Stimulated activated CD4-positive, alpha-beta T cell treated with anti-CD3 and anti-CD28 coated beads, Interleukin-1b, Interleukin-23, amount 100 ng/mL, for 24 hours (primary cell): ENCODE data around the gene AOX1.
"Not testable (repeated sequence)": the region's sequence is repeated elsewhere in the genome, so short reads cannot be mapped to it uniquely, and the experiment has no call there.

Experiments used
- DNase-seq, 4 experiments: peaks; one replicate each; pipeline ENCODE4 v3.0.0-alpha.2; 2020; ENCODE audit warnings: low read depth in 4 of 4, low spot score in 1 of 4

AOX1 gene

DNA sequence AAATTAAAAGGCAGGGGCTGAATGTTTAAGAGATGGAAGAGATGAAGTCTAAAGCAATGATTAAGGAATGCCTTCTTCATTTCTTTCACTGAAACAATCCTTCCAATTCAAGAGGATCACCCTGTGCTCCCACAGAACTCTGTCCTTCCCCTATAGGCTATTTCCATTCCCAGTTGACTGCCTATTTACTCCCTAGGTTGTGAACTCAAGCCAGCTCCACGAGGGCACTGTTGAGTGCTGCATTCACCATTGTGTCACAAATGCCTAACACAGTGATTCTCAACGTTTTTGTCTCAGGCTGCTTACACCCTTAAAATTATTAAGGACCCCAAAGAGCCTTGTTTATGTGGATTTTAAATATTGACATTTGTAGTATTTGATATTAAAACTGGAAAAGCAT is 112.4 kb downstream of the AOX1 start:
- DNase-seq: no peak

GRCh38 chr2:200699310-200699709 is 113.5 kb downstream of the AOX1 start:
- no peak for DNase-seq

- no peak for DNase-seq
Observed at GRCh38 chr2:200700856-200701255, 115.0 kb downstream of the AOX1 start.

- DNase-seq: no peak
Observed at GRCh38 chr2:200702044-200702443, 116.2 kb downstream of the AOX1 start.

DNA sequence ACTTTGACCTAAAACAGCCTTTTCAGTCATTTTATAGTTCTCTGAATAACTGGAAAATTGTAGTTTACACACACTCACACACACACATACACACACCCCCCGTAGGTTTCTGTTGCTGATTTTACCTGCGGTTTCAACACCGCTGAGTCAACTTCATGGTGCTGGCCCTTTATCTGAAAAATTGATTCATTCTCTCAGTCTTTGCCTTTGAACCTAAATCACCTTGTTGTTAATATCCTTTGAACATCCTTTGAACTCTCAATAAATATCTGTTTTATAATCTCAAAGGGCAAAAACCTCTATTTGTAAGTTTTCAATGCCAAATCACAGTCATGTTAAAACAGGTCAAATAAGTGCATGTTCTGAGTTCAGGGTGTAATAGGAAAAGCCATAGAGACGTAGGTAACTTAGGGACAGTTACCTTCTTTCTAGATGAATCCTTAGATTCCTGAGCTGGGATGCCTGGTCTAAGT is 116.9 kb downstream of the AOX1 start:
- peak; percentile 37 to 67 (median 44) for DNase-seq

GRCh38 chr2:200703127-200703925 is 117.5 kb downstream of the AOX1 start:
- peak in 1 of 4 experiments; percentile 13 for DNase-seq

GRCh38 chr2:200703926-200704637 is 118.3 kb downstream of the AOX1 start:
- DNase-seq: no peak

GRCh38 chr2:200705305-200706041 is 119.7 kb downstream of the AOX1 start:
- no peak for DNase-seq

DNA sequence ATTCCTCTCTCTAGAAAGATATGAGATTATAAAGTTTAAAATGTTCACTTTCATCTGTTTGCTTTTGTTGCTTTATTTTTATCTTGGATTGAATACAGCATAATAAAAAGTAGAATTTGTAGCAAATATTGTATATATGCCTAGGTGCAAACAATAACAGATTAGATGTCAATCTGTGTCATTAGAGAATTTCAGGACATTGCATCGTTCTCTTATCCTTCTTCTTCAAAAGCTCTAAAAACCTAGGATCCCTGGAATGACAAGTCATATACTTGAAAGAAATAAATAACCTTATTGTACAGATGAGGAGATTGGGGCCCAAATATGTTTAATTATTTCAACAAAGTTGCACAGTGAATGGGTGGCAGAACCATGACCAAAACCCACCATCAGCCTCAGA is 123.1 kb downstream of the AOX1 start:
- no peak for DNase-seq

DNA sequence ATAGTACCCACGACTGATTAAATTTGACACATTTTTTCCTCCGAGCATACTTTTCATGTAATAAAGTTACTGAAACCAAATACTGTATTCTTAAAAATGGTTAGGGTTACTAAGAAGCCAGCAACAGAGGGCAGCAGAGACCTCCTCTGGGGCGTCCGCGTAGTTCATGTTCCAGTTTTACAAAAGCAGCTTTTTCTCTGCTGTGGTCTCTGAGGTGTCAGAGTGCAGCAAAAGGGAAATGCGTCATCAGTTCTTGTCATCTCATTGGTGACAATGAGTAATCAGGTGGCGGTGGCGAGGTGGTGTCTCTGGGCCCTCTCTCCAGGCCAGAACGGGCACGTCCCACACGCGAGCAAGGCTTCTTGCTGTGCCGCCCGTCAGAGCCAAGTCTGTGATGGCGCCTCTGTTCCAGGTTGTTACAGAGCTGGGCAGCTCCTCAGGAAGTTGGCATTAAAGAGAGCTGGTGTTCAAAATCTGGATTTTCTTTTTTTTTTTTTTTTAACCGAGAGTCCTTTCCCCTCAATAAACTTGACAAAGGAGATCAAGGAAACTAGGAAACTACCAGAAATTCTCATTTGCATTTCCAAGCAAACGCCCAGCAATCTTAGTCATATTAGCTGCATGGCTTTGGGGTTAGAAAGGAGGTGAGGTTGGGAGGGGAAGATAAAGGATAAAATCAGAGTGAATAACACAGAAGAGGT is 127.3 kb downstream of the AOX1 start:
- peak; percentile 64 to 95 (median 80) for DNase-seq

- DNase-seq: peak in 1 of 4 experiments; percentile 15
Observed at GRCh38 chr2:200713704-200714064, 127.9 kb downstream of the AOX1 start.

DNA sequence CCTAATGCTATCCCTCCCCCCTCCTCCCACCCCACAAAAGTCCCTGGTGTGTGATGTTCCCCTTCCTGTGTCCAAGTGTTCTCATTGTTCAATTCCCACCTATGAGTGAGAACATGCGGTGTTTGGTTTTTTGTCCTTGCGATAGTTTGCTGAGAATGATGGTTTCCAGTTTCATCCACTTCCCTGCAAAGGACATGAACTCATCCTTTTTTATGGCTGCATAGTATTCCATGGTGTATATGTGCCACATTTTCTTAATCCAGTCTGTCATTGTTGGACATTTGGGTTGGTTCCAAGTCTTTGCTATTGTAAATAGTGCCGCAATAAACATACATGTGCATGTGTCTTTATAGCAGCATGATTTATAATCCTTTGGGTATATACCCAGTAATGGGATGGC is 129.2 kb downstream of the AOX1 start:
- not testable (repeated sequence) for DNase-seq

DNA sequence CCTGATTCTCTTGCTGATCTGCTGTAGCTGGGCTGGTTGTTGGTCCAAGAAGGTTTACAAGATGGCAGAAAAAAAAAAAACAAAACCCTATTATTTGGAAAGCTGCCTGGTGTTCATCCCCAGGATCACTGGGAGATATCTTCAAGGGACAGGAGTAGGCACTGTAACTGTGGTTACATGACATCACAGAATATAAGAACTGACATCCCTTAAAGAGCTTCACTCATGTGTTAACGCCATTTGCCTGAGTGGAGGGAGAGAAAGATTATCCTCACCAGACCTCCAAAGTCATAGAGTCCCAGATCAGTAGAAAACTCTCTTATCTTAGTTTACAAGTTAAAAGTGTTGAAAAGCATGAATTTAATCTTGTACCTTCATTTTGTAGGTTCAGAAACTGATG is 130.6 kb downstream of the AOX1 start:
- no peak for DNase-seq
